ENCODE data around the gene PLCB4.

Gene PLCB4

DNA sequence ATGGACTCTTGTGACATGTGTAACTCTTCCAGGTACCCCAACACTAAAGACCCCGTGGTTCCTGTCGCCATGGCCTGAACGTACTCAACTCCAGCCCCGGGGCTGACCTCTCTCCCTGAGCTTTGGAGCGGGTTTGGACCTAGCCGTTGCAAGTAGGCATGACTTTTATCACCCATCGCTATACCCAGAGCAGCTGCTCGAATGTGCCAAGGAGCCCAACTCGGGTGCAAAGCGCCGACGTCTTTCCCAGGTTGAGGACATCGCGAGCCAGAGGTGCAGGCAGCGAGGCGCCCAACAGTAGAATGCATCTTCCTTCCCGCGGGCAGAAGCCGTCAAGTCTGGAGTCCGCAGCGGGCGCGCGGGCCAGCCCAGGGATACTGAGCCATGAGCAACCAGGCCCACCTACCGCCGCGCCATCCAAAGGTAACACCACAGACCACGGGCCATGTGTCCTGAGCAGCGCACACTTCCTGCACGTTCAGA, 439.9 kb downstream of the PLCB4 start:
- no peak for DNase-seq

- DNase-seq = no peak
Observed at GRCh38 chr20:9509246-9509645, 440.4 kb downstream of the PLCB4 start.

DNA sequence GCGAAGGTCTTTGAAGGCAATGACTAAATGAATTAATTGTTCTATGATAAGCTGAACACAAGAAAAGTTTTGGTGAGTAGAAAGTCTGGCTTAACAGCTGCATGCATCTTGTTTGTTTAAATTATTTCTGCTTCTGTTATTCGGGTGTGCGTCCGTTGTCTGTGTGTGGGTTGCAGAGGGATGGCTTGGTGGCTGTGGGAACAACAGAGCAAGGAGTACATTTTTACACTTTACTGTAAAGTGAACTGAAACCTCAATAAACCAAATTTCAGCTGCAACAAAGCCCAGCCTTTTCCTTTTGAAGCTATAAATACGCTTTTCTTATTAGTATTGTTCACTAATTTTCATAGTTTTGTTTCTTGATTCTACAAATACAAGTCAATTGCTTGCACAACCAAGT, 442.0 kb downstream of the PLCB4 start:
- no peak for DNase-seq

DNA sequence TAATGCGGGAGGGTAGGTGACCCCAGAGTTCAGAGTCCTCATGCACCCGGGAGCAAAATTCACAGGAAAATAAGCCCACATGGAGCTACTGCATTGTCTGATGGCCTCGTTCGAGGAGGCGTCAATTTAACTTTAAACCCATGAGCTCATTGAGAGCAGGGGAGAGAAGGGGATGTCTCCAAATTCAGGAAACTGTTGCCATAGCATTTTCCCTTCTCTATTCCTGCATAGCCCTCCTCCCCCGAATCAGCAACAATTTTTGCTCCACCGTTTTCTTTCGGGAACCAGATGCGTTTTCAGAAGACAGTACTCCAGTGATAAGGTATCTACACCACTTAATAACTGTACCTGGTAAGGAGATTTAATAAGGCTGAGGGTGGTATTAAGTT, 445.2 kb downstream of the PLCB4 start:
- no peak for DNase-seq

- DNase-seq = peak; percentile 39
Observed at GRCh38 chr20:9514461-9515213, 445.8 kb downstream of the PLCB4 start, which contains the start of gene LAMP5. LAMP5 (plus strand) TSS chr20:9514590; CDS start chr20:9514853, 263 bp downstream.

- no peak for DNase-seq
Observed at GRCh38 chr20:9515214-9515585, 446.3 kb downstream of the PLCB4 start.

DNA sequence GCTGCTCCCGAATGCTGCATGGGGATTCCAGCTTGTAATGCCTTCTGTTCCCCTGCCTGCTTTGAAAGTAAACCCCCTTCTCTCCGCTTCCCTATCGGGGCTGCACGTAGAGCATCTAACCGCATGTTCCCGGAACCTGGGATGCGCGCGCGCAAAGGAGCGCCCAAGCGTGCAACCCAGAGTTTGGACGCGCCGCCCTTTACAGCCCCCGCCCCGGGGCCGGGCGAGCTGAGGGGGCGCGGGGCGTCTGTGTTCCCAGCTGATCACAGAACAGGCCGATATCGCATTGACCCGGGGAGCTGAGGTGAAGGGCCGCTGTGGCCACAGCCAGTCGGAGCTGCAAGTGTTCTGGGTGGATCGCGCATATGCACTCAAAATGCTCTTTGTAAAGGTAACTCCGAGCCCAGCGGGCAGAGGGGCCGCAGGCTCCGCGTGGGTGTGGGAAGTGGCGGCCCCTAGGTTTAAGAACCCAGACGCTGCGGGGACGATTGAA, 446.9 kb downstream of the PLCB4 start:
- DNase-seq = peak; percentile 22

DNA sequence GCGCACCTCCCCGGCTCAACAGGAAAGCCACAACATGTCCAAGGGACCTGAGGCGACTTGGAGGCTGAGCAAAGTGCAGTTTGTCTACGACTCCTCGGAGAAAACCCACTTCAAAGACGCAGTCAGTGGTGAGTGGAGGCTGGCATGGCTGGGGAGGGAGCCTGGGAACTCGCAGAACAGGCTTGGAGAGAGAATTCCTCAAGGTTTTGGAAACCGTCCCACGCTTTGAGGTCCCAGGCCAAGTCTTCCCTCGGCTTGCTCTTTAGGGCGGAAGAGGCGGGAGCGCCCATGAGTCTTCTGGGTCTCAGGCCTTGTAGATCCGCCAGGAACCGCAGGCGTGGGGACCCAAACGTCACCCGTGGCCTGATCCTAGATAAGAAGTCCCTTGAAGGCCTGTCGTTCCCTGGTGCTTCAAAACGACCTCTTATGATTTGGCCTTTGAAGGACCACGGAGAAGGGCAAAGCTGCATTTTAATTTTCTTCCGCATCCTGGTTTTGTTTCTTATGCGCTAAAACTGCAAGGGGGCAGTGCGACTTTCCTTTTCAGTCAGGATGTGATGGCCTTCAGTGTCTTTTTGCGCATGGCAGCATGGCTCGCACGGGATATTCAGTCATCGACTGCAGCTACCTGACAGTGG, 447.5 kb downstream of the PLCB4 start:
- DNase-seq = no peak

GRCh38 chr20:9517297-9518162, 448.6 kb downstream of the PLCB4 start:
- no peak for DNase-seq

- DNase-seq = no peak
Observed at GRCh38 chr20:9518576-9519175, 449.8 kb downstream of the PLCB4 start.

DNA sequence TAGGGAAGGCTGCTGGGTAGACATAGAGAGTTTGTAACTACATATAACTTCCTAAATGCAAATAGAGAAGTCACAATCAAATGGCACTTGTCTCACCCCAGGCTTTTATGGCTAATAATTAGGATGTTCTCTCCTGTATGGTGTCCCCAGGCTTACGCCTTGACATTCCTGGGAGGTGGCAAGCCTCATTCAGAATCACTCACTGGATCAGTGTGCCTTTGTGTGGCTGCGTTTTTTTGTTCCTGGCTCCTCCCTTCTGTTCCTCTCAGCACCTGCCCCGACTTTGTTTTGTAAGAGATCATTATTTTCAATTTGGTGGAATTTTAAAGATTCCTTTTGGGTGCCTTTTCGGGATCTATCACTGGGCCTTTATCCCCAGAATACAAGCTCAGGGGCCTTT, 451.2 kb downstream of the PLCB4 start:
- no peak for DNase-seq

DNA sequence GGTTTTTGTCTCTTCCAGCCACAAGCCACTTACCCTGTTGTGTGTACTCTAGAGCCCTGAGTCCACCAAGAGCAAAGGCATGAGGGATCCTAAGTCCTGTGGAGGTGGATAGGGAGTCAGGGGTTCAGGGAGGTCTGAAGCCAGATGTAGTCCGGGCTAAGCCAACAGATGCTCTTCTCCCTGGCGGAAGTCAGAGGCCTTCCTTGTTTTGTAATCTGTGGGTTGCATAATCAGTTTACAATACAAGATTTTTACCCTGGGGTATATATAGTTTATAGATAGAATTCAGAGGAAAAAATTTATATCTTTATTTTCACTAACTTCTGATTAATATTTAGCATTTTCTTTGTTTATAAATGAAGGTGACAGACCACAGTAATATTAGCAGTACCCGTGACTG, 454.7 kb downstream of the PLCB4 start:
- DNase-seq = no peak
